Stimulated activated CD4-positive, alpha-beta T cell treated with anti-CD3 and anti-CD28 coated beads, Interleukin-1b, Interleukin-23, amount 100 ng/mL, for 24 hours (primary cell): ENCODE results near the gene COL1A1.

ENCODE experiments used
- DNase-seq, 4 experiments: peaks; one replicate each; pipeline ENCODE4 v3.0.0-alpha.2; 2020; ENCODE audit warnings: low read depth in 4 of 4, low spot score in 1 of 4

The COL1A1 gene

DNA sequence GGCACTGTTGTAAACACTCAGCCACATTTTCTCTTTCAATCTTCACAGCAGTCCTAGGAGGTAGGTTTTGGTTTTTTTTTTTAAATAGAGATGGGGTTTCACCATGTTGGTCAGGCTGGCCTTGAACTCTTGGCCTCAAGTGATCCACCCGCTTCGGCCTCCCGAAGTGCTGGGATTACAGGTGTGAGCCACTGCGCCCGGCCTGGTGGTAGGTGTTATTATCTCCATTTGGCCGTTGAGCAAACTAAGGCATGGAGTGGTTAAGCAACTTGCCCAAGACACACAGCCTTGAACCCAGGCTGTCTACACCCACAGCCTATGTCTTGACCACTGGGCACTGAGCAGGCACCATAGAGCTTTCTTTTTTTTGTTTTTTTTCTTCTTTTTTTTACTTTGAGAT, 27.0 kb downstream of the COL1A1 start:
- DNase-seq: no peak

DNA sequence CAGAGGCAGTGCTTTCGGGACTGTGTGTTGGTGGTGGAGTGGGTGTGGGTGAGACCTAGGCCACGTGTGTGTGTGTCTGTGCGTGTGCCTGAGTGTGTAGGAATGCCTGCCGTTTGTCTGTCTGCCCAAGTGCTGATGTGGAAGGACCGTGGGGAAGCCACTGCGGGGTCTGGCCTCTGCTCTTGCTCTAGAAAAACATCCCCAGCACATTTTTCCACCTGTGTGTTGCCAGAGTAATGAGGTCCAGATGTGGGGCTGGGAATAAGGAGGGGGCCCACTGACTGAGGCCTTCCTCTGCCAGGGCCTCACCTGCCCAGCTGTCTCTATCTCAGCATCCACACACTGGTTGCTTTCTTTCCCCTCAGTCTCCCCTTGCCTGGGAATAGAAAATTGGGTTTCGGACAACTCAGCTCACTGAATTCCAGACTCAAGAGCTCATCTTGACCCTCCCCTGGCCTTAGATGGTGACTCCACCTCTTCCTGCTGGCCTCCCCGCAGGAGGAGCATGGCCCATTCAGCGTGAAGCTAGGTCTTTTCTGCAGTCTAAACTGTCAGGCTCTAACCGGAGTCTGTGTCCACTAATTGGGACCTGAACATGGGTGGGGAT, 28.0 kb downstream of the COL1A1 start:
- DNase-seq: no peak

DNA sequence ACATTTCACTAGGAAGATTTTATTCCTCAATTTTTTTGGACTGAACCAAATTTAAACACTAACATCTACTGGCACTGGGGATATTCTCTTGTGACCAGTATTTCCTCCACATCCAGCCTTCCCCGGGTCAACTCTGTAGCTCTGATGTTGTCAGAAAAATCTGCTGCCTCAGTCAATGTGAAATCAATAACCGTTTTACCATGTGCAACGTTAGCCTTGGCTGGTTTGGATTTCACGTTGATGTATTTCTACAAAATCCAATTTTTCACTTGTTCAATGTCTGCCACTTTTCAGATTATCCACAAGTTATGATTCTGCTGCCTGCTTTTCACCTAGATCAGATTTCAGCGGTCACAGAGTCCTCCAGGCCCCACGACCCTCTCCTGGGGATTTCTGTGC, 28.5 kb downstream of the COL1A1 start:
- DNase-seq: no peak

DNA sequence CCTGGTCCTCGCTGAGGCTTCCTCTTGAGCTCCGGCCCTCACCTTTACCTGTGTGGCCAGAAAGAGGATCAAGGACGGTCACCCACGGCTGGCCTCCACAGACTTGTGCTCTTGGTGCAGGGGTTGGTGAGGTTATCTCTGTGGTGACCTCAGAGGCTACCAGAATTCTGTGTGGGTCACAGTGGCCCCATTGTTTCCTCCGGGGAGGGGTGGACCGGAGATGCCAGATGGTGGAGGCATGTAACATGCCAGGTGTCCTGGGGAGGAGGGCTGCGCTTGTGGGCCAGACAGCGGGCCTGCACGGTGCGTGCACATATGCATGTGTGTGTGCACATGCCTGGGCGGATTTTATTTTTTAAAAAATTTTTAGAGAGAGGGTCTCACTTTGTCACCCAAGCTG, 29.3 kb downstream of the COL1A1 start:
- no peak for DNase-seq

DNA sequence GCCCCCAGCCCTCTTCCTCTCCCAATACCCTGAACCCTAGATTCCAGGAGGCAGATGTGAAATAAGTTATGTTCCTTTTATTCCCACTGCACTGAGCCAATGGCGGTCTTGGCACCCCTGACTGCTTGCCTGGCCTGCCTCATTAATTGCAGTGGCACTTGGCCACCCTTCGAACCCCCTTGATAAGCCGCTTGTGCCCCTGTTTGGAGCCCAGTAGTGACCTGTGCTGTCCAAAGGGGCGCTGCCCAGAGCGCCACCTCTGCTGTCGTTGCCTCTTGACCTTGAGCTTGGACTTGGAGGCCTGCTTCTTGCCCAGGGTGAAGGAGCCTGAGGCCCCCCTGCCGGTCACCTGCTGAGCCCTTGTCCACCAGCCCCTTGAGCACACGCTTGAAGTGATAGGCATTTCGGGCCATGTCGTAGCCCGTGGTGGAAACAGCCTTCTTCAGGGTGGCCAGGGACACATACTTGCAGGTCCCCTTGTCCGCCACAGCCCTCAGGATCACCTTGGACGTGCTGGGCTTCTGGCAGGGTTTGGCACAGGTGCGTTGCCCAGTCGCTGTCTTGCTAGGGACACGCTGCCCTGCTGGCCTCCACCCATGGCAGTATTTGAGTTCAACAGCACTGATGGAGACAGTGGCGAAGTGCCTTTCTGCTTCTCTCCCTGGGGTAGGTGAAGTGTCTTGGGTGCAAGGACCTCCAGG, 29.9 kb downstream of the COL1A1 start:
- DNase-seq: no peak

DNA sequence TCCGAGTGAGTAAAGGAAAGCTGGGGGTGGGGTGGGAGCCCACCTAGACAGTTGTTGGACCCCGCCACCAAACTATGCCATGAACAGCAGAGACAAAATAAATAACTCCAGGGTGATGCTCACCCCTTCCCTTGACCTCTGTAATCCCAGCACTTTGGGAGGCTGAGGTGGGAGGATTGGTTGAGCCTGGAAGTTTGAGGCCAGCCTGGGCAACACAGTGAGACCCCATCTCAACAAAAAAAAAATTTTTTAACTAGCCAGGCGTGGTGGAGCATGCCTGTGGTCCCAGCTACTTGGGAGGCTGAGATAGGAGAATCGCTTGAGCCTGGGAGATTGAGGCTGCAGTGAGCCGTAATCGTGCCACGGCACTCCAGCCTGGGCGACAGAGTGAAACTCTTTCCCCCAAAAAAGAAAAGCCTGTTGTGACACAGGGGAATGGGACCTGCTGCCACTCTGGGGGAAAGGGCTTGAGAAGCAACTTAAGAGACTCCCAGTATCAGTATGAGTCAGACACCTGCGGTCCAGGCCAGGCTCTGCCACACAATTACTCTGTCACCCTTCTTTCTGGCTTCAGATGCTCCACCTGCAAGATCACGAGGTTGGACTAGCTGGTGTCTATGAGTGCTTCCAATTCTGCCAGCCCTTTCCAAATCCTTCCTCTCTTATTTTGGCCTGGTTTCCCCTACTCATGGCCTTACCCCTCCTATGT, 30.6 kb downstream of the COL1A1 start:
- no peak for DNase-seq

DNA sequence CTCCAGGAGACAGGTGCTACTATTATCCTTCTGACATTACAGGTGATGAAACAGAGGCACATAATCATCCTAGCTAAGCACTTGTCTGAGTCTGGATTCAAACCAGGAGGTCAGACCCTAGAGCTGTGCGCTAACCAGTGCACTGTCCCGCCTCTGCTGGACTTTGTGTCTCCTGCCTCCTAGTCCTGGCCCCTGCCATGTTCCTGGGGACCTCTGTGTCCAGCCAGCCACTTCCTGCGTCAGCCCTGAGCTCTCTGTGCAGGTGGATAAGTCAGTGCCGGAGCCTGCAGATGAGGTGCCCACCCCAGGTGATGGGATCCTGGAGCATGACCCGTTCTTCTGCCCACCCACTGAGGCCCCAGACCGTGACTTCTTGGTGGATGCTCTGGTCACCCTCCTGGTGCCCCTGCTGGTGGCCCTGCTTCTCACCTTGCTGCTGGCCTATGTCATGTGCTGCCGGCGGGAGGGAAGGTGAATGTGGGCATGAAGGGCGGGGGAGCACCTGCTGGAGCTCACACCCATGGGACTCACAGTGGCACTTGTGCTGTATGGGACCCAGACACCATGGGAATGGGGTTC, 31.5 kb downstream of the COL1A1 start:
- no peak for DNase-seq

DNA sequence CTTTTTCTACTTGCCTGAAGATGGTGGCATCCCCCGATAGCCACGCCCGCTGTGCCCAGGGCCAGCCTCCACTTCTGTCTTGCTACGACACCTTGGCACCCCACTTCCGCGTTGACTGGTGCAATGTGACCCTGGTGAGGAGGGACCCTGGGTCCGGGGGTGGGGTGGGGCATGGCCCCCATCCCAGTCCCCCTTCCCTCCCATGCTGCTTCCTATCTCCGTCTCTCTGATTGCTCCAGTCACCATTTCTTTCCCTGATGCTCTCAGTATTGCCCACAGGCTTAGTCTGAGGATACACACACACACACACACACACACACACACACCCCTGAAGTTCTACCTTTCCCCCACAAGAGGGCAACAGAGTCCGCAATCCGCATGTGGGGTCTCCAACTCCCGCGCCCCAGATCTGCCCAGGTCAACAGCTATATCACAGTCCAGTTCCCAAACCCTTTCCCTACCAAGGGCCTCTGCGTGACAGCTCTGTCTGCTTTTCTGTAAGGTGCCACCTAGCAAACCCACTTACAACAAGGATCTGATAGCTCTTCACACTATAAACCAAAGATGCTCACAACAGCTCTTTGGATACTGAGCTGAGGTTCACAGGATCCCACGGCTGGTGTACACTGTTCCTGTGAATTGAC, 32.2 kb downstream of the COL1A1 start:
- DNase-seq: peak in 1 of 4 experiments; percentile 19

DNA sequence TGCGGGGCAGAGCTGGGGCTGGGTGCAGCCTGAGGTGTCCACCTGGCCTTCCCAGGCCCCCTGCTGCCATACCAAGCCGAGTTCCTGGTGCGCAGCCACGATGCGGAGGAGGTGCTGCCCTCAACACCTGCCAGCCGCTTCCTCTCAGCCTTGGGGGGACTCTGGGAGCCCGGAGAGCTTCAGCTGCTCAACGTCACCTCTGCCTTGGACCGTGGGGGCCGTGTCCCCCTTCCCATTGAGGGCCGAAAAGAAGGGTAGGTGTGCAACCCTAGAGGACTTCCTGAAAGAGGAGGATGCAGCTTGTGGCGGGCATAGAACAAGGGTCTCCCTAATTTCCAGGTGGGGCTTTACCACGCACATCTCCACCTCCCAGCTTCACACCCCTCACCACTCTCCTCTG, 33.1 kb downstream of the COL1A1 start:
- DNase-seq: no peak

DNA sequence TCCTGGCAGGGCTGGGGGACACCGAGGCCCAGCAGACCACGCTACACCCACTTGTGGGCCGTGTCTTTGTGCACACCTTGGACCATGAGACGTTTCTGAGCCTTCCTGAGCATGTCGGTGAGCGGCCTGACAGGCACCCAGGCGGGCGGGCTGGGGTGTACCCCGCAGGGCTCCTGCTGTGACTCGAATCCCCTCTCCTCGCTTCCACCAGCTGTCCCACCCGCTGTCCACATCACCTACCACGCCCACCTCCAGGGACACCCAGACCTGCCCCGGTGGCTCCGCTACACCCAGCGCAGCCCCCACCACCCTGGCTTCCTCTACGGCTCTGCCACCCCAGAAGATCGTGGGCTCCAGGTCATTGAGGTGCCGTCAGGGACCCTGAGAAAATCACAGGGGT, 34.1 kb downstream of the COL1A1 start:
- no peak for DNase-seq

DNA sequence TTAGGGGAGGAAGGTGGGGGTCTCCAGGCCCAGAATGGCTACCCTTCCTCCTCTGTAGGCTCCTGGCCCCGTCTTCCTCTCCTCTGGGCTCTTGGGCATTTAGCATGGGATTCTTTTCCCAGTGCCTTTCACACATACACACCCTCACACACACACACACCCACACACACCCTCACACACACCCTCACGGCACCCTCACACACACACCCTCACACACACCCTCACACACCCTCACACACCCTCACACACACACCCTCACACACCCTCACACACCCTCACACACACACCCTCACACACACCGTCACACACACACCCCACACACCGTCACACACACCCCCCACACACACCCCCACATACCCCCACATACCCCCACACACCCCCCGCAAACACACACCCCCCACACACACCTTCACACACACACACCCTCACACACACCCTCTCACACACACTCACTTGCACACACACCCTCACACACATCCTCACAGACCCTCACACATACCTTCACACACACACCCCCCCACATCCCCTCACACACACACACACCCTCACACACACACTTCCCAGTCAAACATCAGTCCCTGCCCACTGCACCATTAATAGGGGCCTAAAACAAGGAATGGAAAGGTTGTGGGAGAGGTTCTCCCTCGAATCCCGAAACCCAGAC, 34.8 kb downstream of the COL1A1 start:
- DNase-seq: no peak

DNA sequence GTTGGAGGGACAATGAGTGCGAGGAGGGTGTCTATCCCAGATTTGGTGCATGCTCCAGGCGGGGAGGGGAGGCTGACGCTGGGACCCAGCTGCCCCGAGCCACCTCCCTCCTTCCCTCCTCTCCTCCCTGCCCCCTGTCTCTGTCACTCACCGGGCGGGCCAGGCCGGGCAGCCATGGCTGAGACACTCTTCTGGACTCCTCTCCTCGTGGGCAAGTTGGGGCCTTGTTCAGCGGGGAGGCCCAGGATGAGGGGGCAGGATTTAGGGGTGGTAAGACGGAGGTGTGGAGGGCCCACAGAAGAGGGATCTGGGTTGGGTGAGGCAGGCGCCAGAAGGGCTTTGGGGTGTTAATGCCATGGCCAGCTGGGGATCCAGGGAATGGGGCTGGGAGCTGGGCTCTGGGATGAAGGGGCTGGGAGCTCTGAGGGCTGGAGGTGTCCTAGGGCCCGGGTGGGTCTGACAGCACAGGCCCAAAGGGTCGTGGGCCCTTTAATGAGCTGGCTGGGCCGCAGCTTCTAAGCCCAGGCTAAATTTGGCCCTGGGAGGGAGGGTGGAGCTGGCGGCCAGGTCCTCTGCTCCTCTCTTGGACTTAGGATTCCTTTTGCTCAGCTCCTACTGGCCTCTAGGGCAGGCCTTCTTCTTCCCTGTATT, 35.4 kb downstream of the COL1A1 start, which contains the start of gene SGCA:
Gene SGCA, plus strand, starts transcription at position 139 of the 651 bp plus-strand sequence. Its CDS starts 36 bp downstream, at position 175.
- no peak for DNase-seq

DNA sequence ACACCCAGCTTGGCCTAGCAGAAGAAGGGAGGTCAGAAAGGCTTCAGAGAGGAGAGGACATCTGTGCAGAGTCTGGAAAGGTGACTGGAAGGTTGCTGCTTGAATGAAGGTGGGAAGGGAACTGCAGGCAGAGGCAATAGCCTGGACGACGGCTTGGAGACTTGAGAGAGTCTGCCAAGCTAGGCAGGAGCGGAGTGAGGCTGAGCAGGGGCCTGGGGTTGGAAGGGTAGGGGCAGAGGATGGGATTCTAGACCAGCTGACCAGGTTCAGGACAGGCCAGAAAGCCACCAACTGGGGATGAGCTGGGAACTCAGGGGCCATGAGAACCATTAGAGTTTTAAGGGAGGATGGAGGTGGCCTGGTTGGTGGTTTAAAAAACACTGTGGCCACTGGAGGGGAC, 36.0 kb downstream of the COL1A1 start:
- DNase-seq: no peak

DNA sequence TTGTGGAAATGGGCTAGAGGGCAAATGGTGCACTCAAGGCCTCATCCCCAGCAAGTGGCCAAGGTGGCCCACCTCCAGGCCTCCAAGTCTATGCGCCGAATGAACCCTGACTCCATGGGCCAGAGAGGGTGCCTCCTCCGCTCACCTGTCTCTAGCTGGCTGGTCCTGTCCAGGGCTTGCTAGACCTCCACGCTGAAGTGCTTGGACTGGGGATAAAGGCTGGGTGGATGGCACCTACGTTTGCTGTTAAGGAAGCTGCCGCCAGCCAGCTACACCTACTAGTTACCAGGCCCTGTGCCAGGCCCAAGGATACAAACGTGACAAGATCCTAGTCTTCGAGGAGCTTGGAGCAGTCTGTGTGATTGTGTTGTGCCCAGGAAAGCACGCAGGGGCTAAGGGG, 36.4 kb downstream of the COL1A1 start:
- no peak for DNase-seq

DNA sequence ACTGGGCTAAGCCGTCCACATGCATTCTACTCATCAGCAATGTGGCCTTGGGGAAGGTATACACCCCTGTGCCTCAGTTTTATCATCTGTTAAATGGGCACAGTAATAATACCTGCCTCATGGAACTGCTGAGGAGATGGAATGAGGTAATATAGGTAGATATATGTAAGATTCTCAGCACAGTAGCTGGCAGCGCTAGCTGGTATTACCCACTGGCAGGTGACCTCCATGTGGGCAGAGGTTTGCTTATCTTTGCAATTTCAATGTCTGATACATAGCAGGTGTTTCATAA, 36.8 kb downstream of the COL1A1 start:
- DNase-seq: no peak

DNA sequence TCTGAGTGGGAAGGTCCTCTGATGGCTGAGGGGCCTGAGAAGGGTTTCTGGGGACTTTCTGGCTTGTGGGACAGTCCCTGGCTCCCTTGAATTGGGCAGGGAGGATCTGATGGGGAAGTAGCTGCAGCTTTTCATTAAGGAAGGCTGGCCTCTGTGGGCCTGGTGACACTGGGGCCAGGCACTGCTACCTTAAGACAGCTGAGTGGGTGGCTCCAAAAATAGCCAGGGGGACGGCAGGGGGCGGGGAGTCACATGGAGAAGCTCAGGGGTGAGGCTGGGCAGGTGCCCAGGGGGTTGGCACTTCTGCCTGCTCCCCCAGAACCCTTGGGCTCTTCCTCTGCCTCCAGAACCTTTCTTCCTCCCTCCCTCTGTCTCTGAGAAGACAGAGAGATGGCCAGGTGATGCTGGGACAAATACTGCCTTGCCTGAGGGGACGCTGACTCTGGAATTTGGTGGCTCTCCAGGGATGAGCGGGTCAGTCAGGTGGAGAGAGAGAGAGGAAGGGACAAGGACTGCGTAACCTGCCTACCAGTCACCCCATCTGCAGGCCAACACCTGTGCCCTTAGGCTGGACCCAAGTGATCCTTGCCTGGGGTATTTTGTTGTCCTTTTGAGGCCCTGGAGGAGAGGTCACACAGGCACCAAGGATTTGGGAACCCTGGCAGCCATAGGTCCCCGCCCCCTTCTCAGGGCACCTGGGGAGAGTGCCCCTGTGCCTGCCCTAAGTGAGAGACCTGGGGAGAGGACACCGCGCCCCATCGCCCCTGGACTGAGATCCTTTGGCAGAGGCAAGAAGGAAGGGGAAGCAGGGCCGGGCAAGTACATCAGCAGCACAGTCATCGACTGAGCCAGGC, 37.4 kb downstream of the COL1A1 start:
- DNase-seq: no peak

DNA sequence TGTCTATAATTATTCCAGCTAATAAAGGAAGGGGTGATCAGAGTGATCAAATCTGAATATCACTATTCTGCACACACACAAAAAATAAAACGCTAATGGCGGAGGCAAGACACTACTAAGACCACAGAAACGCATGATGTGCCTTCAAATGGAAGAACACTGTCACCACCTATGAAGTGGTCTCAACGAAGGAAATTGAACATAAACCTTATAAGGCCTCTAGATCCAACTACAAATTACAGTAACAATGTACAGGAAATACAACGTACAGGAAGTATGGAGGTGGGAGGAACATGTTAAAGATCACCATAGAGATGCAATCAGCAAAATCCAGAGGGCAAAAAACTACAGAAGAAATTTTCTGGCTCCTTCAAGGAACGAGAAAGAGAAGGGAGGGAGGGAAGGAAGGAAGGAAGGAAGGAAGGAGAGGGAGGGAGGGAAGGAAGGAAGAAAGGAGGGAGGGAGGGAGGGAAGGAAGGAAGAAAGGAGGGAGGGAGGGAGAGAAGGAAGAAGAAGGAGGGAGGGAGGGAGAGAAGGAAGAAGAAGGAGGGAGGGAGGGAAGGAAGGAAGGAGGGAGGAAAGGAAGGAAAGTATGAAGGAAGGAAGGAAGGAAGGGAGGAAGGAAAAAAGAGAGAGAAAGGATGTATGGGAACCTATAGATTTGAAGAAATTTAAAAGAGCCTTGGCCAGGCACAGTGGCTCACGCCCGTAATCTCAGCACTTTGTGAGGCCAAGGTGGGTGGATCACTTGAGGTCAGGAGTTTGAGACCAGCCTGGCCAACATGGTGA, 38.8 kb downstream of the COL1A1 start:
- no peak for DNase-seq

DNA sequence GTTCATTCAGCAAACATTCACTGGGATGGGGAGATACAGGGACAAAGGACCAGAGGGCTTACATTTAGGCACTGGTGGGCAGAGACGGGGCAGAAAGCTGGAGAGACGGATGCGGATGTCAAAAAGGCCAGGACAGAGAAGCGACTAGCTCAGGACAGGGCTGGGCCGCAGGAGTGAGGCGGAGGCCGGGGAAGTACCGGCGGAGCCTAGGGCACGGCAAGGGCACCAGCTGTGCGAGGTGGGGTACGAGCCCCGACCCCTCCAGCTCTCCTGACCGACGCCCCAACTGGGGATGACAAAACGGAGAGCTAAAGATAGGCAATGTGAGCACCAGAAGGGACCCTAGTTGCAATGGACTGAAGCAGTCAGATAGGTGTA, 39.5 kb downstream of the COL1A1 start:
- no peak for DNase-seq
